Upper lobe of left lung (tissue), 4 donors: Measurements from ENCODE around the gene SART1.

ENCODE experiments used
- POLR2A ChIP-seq, 4 donors: fragments of 450-650 bp; IDR thresholded peaks; one replicate each; pipeline ENCODE4 v1.5.1; 2016 to 2017; ENCODE audit warnings: antibody characterized with exemption in 4 of 4, mild to moderate bottlenecking in 2 of 4
- TF ChIP-seq, protein P1 (sequence below), 6 experiments: fragments of 450-650 bp in 4 of 6; fragments of 200-600 bp in 2 of 6; sonication (generic) in 2 of 6; IDR thresholded peaks; one replicate each; pipeline ENCODE4 v1.5.1; 2016 to 2019; ENCODE audit warnings: antibody characterized with exemption in 6 of 6

DNA sequence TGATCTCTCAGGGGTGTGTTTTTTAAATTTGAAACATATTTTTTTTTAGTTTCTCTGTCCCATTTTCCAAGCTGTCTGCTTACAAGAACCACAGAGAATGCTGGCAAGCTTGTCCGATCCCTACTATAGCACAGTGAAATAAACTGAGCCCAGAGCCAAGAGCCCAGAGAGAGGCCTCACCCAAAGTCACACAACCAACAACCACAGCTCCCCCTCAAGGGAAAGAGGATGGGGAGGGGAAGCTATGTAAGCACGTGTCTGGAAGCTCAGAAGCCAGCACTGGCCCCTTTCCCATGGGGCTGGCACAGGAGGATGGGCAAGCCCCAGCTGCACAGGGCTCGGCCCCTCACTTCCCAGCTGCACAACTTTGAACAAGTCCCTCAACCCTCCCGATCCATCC, 3.2 kb upstream of the SART1 start:
- TF ChIP-seq POLR2A (IDR thresholded peaks at IDR 0.05): no peak
- TF ChIP-seq, protein P1, sequence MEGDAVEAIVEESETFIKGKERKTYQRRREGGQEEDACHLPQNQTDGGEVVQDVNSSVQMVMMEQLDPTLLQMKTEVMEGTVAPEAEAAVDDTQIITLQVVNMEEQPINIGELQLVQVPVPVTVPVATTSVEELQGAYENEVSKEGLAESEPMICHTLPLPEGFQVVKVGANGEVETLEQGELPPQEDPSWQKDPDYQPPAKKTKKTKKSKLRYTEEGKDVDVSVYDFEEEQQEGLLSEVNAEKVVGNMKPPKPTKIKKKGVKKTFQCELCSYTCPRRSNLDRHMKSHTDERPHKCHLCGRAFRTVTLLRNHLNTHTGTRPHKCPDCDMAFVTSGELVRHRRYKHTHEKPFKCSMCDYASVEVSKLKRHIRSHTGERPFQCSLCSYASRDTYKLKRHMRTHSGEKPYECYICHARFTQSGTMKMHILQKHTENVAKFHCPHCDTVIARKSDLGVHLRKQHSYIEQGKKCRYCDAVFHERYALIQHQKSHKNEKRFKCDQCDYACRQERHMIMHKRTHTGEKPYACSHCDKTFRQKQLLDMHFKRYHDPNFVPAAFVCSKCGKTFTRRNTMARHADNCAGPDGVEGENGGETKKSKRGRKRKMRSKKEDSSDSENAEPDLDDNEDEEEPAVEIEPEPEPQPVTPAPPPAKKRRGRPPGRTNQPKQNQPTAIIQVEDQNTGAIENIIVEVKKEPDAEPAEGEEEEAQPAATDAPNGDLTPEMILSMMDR (IDR thresholded peaks at IDR 0.05): no peak
